ENCODE data around the gene UTY.
A peak's percentile ranks its signal among the peaks of the same experiment; 100 is the strongest.

UTY gene

GRCh38 chrY:13398876-13399275 is 81.0 kb downstream of the UTY start:
- no peak for DNase-seq

- no peak for DNase-seq
Observed at GRCh38 chrY:13381110-13381683, 98.6 kb downstream of the UTY start.

GRCh38 chrY:13370868-13371800 is 108.7 kb downstream of the UTY start:
- peak; percentile 6 for DNase-seq

GRCh38 chrY:13370245-13370644 is 109.6 kb downstream of the UTY start:
- DNase-seq = no peak

- DNase-seq = no peak
Observed at GRCh38 chrY:13368513-13368845, 111.4 kb downstream of the UTY start.

GRCh38 chrY:13363641-13364040 is 116.2 kb downstream of the UTY start:
- DNase-seq = no peak

- DNase-seq = no peak
Observed at GRCh38 chrY:13362662-13363061, 117.2 kb downstream of the UTY start.

- no peak for DNase-seq
Observed at GRCh38 chrY:13361656-13362636, 117.9 kb downstream of the UTY start.

GRCh38 chrY:13351443-13351842 is 128.4 kb downstream of the UTY start:
- no peak for DNase-seq

GRCh38 chrY:13347106-13347505 is 132.7 kb downstream of the UTY start:
- no peak for DNase-seq

- DNase-seq = no peak
Observed at GRCh38 chrY:13345549-13345948, 134.3 kb downstream of the UTY start.

GRCh38 chrY:13343307-13343946 is 136.4 kb downstream of the UTY start:
- DNase-seq = peak; percentile 4

- no peak for DNase-seq
Observed at GRCh38 chrY:13339939-13340338, 139.9 kb downstream of the UTY start.

GRCh38 chrY:13339381-13339780 is 140.5 kb downstream of the UTY start:
- no peak for DNase-seq

GRCh38 chrY:13338711-13339110 is 141.1 kb downstream of the UTY start:
- no peak for DNase-seq

- no peak for DNase-seq
Observed at GRCh38 chrY:13337934-13338333, 141.9 kb downstream of the UTY start.

- no peak for DNase-seq
Observed at GRCh38 chrY:13333791-13334190, 146.0 kb downstream of the UTY start.

GRCh38 chrY:13330651-13331050 is 149.2 kb downstream of the UTY start:
- no peak for DNase-seq

GRCh38 chrY:13312966-13313365 is 166.9 kb downstream of the UTY start:
- DNase-seq = no peak

- no peak for DNase-seq
Observed at GRCh38 chrY:13307959-13308358, 171.9 kb downstream of the UTY start.

GRCh38 chrY:13300795-13301194 is 179.0 kb downstream of the UTY start:
- no peak for DNase-seq

GRCh38 chrY:13299411-13299810 is 180.4 kb downstream of the UTY start:
- DNase-seq = no peak
